HG03457 (cell line): ENCODE data around the gene ADARB2.
"Not testable (repeated sequence)": the region's sequence is repeated elsewhere in the genome, so short reads cannot be mapped to it uniquely, and the experiment has no call there.

Experiments
- ATAC-seq: cut with Tn5 transposase; IDR thresholded peaks from one replicate; pipeline ENCODE4 v1.9.1; 2021; ENCODE audit warnings: moderate number of reproducible peaks; ENCODE audit not compliant: unreplicated experiment

The ADARB2 gene

DNA sequence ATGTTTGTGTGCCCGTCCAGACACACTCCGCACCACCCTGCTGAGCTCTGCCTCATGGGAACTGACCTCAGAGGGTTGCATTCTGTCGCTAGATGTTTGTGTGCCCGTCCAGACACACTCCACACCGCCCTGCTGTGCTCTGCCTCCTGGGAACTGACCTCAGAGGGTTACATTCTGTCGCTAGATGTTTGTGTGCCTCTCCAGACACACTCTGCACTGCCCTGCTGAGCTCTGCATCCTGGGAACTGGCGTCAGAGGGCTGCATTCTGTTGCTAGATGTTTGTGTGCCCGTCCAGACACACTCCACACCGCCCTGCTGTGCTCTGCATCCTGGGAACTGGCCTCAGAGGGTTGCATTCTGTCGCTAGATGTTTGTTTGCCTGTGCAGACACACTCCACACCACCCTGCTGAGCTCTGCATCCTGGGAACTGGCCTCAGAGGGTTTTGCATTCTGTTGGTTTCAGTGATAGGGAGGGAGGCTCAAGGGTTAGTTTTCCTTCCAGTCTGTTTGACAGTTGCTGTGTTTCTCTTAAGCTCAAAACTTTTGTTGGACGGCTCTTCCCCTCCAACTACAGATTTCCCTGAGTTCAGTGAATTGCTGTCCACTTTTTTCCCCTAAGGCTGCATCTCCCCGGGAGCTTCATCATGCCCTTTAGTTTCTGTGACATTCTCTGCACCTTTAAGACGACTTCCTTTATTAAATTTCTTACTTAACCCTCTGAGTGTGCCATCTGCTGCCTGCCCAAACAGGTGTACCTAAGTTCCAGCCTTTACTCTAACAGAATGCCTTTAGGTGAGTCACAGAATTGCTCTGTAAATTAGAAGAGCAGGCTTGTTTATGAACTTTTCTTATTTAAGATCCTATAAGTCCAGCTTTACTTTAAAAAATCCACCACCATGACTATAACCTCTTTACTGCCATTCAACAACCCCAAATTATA is 119.7 kb downstream of the ADARB2 start:
- not testable (repeated sequence) for ATAC-seq

DNA sequence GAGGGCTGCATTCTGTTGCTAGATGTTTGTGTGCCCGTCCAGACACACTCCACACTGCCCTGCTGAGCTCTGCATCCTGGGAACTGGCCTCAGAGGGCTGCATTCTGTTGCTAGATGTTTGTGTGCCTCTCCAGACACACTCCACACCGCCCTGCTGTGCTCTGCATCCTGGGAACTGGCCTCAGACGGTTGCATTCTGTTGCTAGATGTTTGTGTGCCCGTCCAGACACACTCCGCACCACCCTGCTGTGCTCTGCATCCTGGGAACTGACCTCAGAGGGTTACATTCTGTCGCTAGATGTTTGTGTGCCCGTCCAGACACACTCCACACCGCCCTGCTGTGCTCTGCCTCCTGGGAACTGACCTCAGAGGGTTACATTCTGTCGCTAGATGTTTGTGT is 120.6 kb downstream of the ADARB2 start:
- ATAC-seq: not testable (repeated sequence)

DNA sequence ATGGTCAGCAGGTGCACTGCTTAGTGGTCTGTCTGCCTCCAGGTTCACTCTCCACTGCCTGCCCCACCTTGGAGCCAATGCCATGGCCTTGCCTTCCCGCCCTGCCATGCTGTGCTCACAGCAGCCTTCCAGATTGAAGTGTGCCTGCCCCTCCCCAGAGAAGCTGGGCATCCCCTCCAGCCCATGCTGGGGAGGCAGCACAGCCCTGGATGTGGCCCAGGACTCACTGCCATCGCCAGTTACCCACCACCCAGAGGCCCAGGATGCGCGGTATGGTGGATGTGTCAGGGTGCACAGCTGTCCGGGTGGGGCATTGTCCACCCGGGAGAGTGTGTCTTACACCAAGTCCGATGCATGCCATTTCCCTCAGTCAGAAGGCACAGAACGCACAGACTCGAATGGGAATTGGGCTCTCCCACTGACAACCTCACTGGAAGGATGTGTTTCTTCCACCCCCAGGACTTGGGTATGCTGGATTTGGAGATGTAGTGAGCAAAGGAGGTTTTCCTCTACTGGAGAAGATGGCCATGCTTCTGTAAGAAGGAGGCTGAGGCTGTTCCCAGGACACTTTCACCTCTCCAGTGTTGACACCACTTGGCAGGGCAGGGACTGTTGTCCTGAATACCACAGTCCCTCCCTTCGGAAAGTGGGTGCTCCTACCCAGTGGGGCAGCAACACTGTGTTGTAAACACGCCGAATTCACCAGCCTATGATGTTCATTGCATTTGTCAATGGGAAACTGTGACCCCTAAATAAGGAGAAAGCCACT is 122.0 kb downstream of the ADARB2 start:
- no peak for ATAC-seq

GRCh38 chr10:1613511-1613910 is 123.8 kb downstream of the ADARB2 start:
- ATAC-seq: no peak

DNA sequence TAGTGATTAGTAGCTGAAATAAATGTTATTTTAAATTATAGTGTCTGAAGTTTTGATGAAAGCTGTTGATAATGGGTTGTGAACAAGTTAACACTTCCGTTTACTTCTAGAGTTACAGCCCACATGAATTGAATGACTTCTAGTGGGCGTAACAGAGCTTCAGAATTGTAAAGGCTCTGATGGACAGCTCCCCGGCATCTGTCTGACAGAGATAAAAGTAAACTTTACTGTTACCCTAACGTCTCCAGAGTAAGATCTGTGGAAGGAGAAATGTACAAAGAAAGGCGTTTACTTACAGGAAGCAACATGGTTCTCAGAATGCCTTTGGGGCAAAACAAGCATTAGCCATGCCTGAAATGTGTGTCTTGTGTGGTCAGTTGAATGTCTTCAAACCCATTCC is 124.4 kb downstream of the ADARB2 start:
- no peak for ATAC-seq

GRCh38 chr10:1611936-1612550 is 125.3 kb downstream of the ADARB2 start:
- no peak for ATAC-seq

DNA sequence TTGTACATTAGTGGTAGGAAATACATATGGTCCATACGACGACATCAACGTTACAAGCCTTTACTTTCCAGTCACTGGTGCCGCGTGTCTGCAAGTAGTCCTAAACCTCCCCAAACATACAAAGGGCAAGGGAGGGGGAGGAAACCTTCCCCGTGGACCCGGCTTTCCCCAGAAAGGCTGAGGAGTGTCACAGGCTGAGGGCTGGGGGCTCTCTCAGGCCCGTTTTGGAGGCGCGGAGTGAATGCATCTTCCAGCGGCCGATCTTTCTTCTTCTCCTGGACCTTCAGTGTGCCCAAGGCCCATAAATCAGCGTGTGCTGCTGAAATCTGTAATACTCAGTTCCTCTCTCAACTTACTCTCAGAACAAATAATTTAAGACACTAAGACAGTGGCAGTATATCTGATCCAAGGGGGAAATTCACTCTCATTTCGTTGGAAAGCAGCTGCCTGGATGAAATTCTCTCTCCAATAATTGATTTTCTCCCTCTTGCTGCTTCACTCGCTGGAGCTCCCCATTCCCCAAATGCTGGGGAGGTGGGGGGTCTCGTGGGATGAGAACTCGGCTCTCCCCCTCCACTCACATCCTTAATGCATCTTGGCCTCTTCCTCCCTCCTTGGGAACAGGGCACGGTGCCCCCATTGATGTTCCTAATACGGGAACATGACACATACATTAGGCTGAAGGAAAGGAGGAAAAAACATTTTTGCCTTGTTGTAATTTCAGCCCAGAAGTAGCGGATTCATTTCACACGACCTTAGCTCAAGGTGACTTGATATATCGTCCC is 126.1 kb downstream of the ADARB2 start:
- ATAC-seq: no peak

DNA sequence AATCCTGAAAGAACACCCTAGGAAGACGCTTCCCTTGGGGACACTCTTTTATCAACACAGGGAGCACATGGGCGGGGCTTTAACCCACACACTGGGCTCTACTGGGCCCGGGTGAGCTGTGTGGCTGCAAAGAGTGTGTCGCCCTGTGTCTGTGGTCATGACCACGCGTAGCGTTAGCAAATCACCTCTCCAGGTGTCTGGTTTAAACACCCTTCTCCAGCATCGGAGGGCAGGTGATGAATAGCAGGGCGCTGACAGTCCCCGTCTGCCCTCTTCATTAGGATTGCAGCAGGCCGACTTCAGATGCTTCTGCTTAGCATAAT is 127.7 kb downstream of the ADARB2 start:
- no peak for ATAC-seq

DNA sequence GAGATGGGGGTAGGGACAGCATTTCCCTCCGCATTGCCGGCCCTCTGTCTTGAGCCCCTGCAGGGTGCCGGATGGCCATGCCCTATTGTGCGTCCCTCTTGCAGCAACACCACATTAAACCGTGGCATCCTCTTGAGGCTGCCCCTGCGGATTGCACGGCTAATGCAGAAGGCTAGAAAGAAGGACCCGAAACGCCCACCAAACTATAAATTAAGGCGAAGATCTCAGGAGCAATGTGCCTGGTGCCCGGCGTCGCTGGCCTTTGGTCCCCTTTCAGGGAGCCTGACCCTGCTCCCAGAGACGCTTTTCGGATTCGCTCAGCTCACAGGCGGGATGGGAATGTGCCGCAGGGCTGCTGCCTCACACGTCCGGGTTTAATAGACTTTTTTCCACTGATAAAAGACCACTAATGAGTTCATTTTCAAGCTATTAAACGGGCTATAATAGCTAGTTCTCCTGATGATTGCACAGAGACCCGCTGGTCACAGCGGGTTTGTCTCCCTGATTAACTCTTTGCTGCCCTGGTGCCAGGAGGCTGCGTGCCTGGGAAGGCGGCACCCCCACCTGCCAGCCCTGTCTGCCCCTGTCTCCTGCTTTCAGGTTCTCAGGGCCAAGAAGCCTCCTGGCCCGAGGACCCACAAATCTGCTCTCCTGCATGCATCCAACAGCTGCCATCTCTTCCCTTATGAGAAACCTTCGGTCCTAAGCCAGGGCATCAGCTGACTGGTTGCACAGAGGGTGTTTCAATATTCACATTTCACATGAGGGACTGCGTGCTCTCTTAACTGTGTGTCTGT is 128.3 kb downstream of the ADARB2 start:
- no peak for ATAC-seq

DNA sequence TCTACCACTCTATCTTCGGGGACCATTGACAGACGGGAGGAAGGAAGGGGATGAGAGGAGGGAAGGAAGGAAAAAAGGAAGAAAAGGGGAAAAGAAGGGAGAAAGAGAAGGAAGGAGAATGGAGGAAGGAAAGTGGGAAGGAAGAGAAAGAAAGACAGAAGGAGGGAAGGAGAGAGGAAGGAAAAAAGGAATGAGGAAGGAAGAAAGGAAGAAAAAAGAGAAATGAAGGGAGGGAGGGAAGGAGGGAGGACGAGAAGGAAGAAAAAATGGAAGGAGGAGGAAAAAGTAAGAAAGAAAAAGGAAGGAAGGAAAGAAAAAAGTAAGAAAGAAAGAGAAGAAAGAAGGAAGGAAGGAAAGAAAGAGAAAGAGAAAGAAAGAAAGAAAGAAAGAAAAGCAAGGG is 128.9 kb downstream of the ADARB2 start:
- no peak for ATAC-seq

DNA sequence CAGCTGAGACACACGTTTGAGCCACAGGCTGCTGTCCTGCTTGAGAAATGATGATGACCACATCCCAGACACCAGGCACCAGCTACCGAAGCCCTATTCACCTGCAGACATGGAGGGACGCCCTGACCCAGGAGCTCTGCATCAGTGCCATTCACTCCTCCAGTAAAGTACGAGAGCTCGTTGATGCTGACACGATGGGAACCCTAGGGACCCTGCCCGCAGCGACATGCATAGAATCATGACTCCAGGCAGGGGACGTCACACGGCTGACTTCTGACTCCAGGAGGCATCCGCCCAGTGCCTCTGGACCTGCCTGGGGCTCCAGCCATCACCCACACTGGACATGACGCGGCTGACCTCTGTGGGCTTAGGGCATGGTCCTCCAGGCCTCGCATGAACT is 129.9 kb downstream of the ADARB2 start:
- no peak for ATAC-seq

DNA sequence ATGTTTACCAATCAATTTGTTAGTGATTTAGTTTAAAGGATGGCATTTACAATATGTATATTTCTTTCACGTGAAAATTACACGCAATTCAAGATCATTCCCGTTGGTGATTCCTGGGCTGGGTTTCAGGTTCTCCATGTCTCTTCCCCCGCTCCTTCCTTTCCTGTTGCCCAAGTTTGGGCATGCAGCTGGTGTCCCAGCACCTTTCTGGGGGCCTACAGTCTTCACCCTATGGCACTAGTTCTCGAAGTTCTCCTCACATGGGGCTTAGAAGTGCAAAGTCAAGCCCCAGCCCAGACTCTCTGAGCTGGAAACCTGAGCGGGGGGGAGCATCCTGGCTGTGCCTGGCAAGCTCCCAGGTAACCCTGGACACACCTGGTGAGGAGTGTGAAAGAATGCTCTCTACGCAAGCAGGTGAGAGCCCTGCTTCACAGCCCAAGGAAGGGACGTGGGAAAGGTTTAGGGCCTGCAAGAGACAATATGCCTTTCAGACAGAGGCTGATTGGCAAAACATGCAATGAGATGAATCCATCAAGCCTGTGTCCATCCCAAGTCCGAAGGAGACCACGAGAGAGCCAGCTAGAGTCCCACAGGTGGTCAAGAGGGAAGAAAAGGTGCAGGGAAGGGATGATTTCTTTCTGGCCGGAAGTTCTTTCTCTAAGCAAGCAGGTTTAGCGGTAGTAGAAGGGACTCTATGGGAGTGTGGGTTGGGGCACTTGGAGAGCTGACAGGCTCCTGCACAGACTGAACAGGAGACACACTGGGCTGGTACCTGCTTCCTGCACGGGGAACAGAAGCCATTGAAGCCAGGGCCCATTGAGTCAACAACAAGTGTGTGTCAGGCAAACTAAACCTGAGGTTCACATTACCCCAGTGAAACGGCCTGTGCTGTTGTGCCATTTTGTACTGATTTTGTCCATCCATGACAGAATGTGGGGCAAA is 131.1 kb downstream of the ADARB2 start:
- ATAC-seq: no peak

DNA sequence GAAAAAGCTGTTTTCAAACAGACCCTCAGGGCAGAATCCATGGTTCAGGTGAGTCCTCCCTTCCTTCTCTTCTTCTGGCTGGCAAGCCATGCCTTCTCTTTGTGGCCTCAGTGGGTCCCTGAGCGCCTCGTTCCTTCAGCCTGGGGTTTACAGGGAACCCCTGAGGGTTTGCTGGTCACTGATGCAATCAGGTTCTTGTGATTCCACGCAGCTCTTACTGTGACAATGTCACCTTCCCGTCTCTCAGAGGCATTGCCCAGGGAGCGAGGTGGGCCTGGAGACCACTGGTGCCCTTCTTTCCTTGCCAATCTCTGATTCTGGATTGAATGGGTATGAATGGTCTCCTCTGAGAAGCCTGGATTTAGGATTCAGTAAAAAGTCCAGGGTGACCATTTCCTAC is 132.2 kb downstream of the ADARB2 start:
- no peak for ATAC-seq

DNA sequence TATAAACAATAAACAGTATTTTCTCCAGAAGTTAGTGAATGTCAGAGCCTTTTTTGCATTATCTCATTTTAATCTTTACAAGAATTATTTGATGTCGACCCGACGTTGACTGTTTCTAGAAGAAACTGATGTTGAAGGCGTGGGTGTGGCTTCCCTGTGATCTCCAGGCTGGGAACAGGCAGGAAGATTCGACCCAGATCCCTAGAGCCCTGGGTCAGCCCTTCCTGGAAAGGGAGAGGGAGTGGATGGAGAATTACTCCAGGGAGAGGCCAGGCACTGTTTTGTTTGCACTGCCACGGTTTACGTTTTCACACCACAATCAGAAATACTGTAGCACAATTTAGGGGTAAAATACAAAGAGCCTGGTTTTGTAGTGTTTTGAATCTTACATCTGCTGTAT is 133.1 kb downstream of the ADARB2 start:
- ATAC-seq: no peak

DNA sequence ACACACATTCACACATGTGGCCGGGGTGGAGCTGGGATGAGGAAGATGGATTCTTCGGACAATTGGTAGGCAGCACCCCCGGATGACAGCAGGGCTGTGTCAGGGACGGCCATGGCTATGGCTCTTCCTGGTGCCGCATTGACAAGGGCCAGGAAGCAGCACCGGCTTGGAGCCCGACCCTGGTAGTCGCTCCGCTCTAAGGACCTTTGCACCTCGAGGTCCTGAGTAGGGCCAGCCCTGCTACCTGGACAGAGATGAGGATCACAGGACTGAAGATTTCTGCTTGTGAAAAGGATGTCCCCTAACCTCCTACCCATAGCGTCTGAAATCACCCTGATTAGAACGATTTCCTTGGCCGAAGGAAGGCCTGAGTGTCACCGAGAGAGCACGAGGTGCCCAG is 134.1 kb downstream of the ADARB2 start:
- ATAC-seq: no peak

DNA sequence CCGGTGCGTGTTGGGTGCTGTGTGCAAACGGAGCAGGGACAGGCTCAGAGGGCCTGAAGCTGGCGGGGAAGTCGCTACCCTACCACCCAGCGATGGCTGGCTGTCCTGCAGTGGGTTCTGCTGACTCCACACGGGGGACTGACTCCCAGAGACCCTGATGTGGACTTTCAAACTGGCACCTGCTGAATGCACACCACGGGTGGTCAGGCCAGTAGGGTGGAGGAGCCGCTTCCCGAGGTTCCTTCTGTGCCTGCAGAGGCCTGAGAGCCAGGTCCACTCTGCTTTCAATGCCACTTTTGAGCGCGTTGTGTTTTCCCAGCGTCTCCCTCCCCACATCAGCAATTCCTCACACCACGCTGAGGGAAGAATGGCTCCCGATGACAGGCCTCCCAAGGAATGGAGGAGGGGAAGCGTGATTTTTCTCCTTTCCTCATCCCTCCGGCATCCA is 135.3 kb downstream of the ADARB2 start:
- ATAC-seq: no peak

- ATAC-seq: no peak
Measured at GRCh38 chr10:1601406-1601805, 135.9 kb downstream of the ADARB2 start.

DNA sequence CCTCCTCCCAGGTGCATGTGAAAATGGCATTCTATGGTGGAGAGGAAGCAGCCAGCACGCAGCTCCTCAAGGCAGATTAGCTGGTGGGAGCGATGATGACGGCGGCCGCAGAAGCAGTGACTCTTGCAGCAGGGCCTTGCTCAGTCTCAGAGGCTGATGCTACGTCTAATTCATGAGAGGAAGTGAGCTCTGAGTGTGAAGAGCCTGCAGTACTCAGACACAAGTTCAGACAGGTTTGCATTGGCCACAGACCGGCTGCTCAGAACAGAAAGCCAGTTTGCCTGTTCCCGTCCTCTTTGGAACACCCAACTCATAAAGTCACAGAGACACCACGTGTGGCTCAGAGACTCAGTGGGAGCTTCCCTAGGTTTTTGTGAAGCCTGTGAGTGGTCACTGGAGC is 136.5 kb downstream of the ADARB2 start:
- ATAC-seq: no peak
